Cortex of kidney (tissue), 1 donor: ENCODE data around the gene NHERF2.

Experiments used
- DNase-seq: peaks from one replicate; lab custom pipeline; 2025; lab: John Stamatoyannopoulos, UW

NHERF2 gene

GRCh38 chr16:2026461-2027023 is at the start of gene NHERF2:
Gene NHERF2 (plus strand): TSS chr16:2026902. CDS start chr16:2027006, 104 bp downstream.
- DNase-seq = no peak

GRCh38 chr16:1976951-1977874 is 49.5 kb upstream of the NHERF2 start:
- no peak for DNase-seq

GRCh38 chr16:1977875-1978268 is 48.8 kb upstream of the NHERF2 start:
- DNase-seq = no peak

GRCh38 chr16:1978476-1979120 is 48.1 kb upstream of the NHERF2 start:
- DNase-seq = no peak

GRCh38 chr16:1979271-1980029 is 47.3 kb upstream of the NHERF2 start:
- DNase-seq = no peak

GRCh38 chr16:1980030-1980769 is 46.5 kb upstream of the NHERF2 start:
- DNase-seq = no peak

- DNase-seq = no peak
Measured at GRCh38 chr16:1980770-1981087, 46.0 kb upstream of the NHERF2 start.

GRCh38 chr16:1981398-1981836 is 45.3 kb upstream of the NHERF2 start, which contains the start of gene NOXO1:
Gene NOXO1 (minus strand): TSS chr16:1981469. CDS start chr16:1981179, 290 bp downstream.
- no peak for DNase-seq

- DNase-seq = no peak
Measured at GRCh38 chr16:1982013-1982433, 44.7 kb upstream of the NHERF2 start.

- no peak for DNase-seq
Measured at GRCh38 chr16:1982991-1983543, 43.6 kb upstream of the NHERF2 start.

GRCh38 chr16:1983544-1984346 is 43.0 kb upstream of the NHERF2 start, which contains the start of gene GFER:
Gene GFER (plus strand): TSS chr16:1984193. CDS start chr16:1984219, 26 bp downstream.
- DNase-seq = peak; percentile 77

- DNase-seq = no peak
Measured at GRCh38 chr16:1984347-1985225, 42.1 kb upstream of the NHERF2 start.

- no peak for DNase-seq
Measured at GRCh38 chr16:1985466-1986150, 41.1 kb upstream of the NHERF2 start.

- no peak for DNase-seq
Measured at GRCh38 chr16:1987198-1987597, 39.5 kb upstream of the NHERF2 start.

GRCh38 chr16:1989209-1990100 is 37.2 kb upstream of the NHERF2 start, which contains the start of gene SYNGR3:
Gene SYNGR3 (plus strand): TSS chr16:1989970. CDS start chr16:1990103, 133 bp downstream.
- no peak for DNase-seq

GRCh38 chr16:1990101-1990350 is 36.7 kb upstream of the NHERF2 start:
- DNase-seq = no peak

GRCh38 chr16:1990351-1991134 is 36.2 kb upstream of the NHERF2 start:
- DNase-seq = no peak
